GM12891 (cell line): ENCODE results near the gene CHMP2B.

Source experiments
- PAX5 ChIP-seq: IDR thresholded peaks from 2 replicates; pipeline ENCODE4 v1.6.1; 2011; ENCODE audit warnings: low read length, moderate library complexity, mild to moderate bottlenecking; ENCODE audit not compliant: insufficient read depth, severe bottlenecking
- POLR2A ChIP-seq: IDR thresholded peaks from 2 replicates; pipeline ENCODE4 v1.6.1; 2011; ENCODE audit warnings: low read depth, low read length, control low read depth
- POLR2AphosphoS5 ChIP-seq: IDR thresholded peaks from 2 replicates; pipeline ENCODE4 v1.6.1; 2011; ENCODE audit warnings: low read depth, low read length, control low read depth
- SPI1 ChIP-seq: IDR thresholded peaks from 2 replicates; pipeline ENCODE4 v1.6.1; 2011; ENCODE audit warnings: low read depth, low read length, control low read depth
- TAF1 ChIP-seq: IDR thresholded peaks from 2 replicates; pipeline ENCODE4 v1.6.1; 2011; ENCODE audit warnings: low read depth, low read length, control low read depth

GRCh38 chr3:87236093-87236492, 9.0 kb downstream of the CHMP2B start:
- TF ChIP-seq POLR2A (no peak), TAF1 (no peak), POLR2AphosphoS5 (no peak), PAX5 (no peak), SPI1 (no peak)
